ENCODE data around the gene LIMCH1.

Gene LIMCH1

DNA sequence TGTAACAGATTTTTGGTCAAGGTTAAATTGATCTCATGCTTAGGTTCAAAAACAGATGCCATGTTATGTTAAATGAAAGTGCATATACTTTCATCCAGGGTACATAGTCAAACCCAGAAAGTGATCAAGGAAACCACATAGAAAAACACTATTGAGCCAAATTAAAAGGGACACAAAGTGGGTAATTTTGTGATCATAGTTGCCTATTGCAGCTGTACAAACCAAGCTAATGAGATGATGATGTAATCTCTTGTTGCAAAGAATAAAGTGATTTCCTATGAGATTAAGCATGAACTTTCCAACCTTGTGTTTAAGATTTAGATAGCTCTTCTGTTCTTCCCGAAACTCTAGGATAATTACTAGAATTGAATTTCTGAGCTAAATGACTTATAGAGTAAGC, 20.2 kb upstream of the LIMCH1 start:
- Mint-ChIP-seq H3K27me3 (no peaks in the 10 kb centered on the region), H3K27ac (no peak overlapping the region), H3K4me1 (no peaks in the 10 kb centered on the region), H3K4me3 (no peak overlapping the region), H3K9me3 (no peaks in the 10 kb centered on the region)
- DNase-seq (no peak), ATAC-seq (no peak)

DNA sequence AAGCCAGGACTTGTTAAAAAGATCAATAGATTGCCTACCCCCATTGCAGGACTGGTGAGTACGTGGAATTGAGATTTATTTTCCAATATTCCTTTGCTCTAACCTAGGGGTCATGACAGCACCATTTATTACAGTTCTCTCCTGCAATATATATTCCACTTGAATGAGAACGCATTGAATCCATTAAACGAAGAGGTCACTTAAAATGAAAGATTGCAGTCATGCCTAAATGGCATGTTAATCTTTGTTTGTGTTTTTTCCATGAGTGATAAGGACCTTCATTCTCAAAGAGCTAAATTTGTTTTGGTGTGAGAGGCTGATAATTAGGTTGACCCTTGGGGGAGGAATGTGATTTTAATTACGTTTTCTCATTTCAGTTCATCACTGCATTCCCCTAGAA, 13.5 kb upstream of the LIMCH1 start:
- DNase-seq (no peak), ATAC-seq (no peak)
- no peaks in the 10 kb centered on the region for H3K9me3 Mint-ChIP-seq
- no peaks in the 10 kb centered on the region for H3K4me1 Mint-ChIP-seq
- no peaks in the 10 kb centered on the region for H3K27me3 Mint-ChIP-seq
- no peak overlapping the region for H3K27ac Mint-ChIP-seq
- H3K4me3 Mint-ChIP-seq: no peak overlapping the region

DNA sequence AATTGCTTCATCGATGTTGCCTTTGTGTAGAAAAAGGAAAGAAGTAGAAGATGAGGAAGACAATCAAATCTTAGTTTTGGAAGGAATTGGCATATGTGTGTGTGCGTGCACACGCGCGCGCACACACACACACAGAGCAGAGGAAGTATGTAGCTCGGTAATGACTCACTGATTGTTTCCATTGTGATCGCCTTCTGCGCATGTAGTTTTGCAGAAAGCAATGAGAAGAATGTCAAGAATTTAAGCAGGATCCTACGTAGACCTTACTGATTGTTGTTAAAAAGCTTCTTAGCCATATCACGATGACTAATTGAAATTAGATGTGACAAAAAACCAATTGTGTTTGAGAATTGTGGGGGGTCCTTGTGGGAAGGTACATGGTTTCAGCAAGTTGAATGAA, 12.8 kb upstream of the LIMCH1 start:
- no peak for DNase-seq
- H3K27me3 Mint-ChIP-seq: no peaks in the 10 kb centered on the region
- H3K27ac Mint-ChIP-seq: no peak overlapping the region
- H3K9me3 Mint-ChIP-seq: no peaks in the 10 kb centered on the region
- H3K4me3 Mint-ChIP-seq: no peak overlapping the region
- H3K4me1 Mint-ChIP-seq: no peaks in the 10 kb centered on the region
- no peak for ATAC-seq

DNA sequence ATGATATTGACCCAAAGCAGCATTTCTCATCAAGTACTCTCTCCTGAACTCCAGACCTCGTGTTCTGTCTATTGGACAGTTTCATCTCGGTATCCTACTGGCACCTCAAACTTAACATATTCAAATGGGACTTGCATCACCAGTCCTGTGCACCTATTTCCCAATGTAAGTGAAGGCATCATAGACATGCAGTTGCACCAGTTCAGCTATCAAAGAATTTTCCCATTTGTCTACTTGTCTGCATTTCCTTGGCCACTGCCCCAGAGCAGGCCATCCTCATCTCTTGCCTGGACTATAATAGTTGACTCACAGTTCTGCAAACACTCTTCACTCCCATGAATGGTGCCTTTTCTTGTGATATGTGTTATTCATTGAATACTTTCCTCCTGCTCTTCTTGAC, 11.3 kb upstream of the LIMCH1 start:
- H3K4me3 Mint-ChIP-seq: no peak overlapping the region
- H3K9me3 Mint-ChIP-seq: no peaks in the 10 kb centered on the region
- H3K27me3 Mint-ChIP-seq: no peaks in the 10 kb centered on the region
- DNase-seq (no peak), ATAC-seq (no peak)
- H3K4me1 Mint-ChIP-seq: no peaks in the 10 kb centered on the region
- H3K27ac Mint-ChIP-seq: no peak overlapping the region

DNA sequence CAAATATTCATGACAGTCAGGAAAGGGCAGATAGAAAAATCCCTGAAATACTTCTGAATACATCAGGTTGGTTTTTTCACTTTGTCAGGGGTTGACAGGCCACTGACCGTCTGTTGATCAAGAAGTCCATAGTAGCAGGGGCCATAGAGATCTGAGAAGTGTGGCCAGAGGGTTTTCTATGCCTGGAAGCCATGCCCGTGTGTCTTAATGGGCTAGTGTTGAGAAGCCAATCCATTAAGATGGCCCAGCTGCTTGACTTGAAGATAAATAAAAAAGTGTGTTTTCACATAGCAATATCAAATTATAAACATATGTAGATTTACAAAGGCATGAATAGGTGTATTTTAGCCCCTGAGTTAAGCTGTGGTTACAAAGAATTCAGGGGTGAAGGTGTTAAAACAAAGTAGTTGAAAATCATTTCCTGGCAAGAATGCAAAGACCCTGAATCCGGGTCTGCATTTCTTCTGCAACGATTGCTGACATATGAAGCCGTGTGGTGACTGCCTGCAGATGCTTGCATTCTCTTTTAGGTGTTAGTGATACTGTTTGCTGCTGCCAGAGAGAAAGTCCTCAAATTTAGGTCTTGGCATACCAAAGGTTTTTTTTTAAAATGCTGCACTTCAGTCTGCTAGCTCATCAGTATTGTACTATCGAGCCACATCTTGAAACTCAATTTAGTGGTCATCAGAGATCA, 9.3 kb upstream of the LIMCH1 start:
- DNase-seq (no peak), ATAC-seq (no peak)
- Mint-ChIP-seq H3K4me1 (no peaks in the 10 kb centered on the region), H3K9me3 (peaks cover 0 to 5% of the 10 kb centered on the region in 2 donors), H3K27me3 (no peaks in the 10 kb centered on the region), H3K4me3 (no peak overlapping the region), H3K27ac (no peak overlapping the region)

DNA sequence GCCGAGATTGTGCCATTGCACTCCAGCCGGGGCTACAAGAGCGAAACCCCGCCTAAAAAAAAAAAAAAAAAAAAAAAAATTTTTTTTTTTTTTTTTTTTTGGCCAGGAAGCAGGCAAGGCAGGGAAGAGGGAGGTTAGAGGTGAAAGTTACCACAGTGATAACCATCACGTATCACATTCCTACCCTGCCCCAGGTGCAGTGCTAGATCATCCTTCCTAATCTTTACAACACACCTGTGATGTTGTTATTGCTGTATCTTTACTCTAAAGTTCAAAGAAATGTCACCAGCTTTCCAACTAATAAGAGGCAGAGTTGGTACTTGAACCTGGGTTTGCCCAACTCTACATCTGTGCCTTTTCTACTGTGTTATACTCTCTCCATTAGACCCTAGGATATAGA, 7.2 kb upstream of the LIMCH1 start:
- ATAC-seq: no peak
- DNase-seq: no peak
- H3K4me3 Mint-ChIP-seq: no peak overlapping the region
- peaks cover 3% of the 10 kb centered on the region for H3K27me3 Mint-ChIP-seq
- H3K9me3 Mint-ChIP-seq: peaks cover 0 to 7% of the 10 kb centered on the region in 2 donors
- H3K27ac Mint-ChIP-seq: no peak overlapping the region
- H3K4me1 Mint-ChIP-seq: no peaks in the 10 kb centered on the region

DNA sequence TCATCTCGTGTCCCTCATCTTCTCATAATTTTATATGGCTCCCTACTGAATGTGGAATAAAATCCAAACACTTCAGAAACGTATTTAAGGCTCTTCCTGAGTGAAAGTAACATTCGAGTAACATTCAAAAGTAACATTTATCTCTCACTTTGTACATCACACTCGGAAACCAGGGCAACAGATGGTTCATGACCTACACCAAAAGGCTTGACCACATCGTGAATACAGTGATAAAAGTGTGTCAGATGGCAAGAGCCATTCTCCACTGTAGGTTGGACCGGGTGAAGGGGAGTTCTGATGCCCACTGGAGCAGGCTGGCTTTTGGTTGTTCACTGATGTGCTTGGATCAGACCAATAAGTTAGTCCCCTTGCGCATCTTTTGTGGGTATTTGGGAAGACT, 5.6 kb upstream of the LIMCH1 start:
- peaks cover 0 to 7% of the 10 kb centered on the region in 2 donors for H3K9me3 Mint-ChIP-seq
- DNase-seq (no peak), ATAC-seq (no peak)
- H3K4me1 Mint-ChIP-seq: no peaks in the 10 kb centered on the region
- H3K4me3 Mint-ChIP-seq: no peak overlapping the region
- H3K27me3 Mint-ChIP-seq: peaks cover 7% of the 10 kb centered on the region
- no peak overlapping the region for H3K27ac Mint-ChIP-seq

DNA sequence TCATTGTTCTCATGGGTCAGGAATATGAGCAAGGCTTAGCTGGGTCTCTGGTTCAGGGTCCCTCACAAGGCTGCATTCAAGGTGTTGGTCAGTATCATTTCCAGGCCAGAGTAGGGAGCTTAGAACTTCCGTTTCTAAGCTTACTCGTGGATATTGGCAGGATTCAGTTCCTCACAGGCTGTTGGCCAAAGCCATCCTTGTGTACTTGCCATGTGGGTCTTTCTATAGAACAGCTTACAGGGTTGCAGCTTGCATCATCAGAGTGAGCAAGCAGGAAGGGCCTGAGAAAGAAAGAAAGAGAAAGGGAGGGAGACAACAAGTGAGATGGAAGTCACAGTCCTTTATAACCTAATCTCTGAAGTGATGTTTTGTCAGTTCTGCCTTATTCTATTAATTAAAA, 5.1 kb upstream of the LIMCH1 start:
- peaks cover 0 to 7% of the 10 kb centered on the region in 2 donors for H3K9me3 Mint-ChIP-seq
- DNase-seq: no peak

DNA sequence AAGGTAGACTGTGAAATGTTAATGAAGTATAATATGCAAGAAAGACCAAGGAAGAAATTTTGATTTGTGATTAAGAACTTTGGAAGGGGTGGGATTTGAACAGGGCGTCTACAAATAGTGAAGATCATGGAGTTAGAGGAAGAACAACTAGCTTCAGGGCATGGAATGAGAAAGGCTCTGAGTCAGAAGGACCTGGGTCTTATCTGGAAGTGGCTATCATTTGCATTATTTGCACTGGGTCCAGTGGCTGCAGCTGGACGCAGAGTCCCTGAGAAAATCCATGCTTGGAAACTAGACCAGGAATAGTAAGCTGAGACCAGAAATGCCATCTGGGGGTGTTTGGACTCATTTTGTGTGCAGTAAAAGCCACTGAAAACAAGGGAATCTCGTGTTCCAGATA, 4.3 kb upstream of the LIMCH1 start:
- Mint-ChIP-seq H3K4me3 (no peak overlapping the region), H3K9me3 (peaks cover 0 to 7% of the 10 kb centered on the region in 2 donors), H3K4me1 (no peaks in the 10 kb centered on the region), H3K27ac (no peak overlapping the region), H3K27me3 (peaks cover 7% of the 10 kb centered on the region)
- DNase-seq (no peak), ATAC-seq (no peak)

More for the DNA sequence above, 5.1 kb upstream of the LIMCH1 start:
- no peak overlapping the region for H3K4me3 Mint-ChIP-seq
- H3K27me3 Mint-ChIP-seq: peaks cover 7% of the 10 kb centered on the region
- no peak for ATAC-seq
- no peaks in the 10 kb centered on the region for H3K4me1 Mint-ChIP-seq
- H3K27ac Mint-ChIP-seq: peak overlapping the region in 1 of 2 donors; percentile 75

DNA sequence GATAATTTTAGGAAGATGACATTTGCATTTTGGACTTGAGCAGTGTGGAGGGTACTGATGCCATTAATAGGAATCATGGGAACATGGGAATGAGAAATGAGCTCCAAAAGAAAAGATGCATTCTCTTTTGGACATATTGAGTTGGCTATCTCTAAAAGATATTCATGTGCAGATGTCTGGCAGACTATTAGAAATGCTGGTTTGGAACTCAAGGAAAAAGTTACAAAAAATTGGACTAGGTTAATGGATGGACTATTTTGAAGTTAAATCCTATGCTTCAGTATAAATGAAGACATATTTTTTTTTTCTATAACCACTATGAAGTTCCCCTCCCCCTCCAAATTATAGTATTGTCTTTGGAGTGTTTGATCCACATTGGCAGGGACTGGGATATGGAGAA, 3.6 kb upstream of the LIMCH1 start:
- ATAC-seq (no peak), DNase-seq (no peak)
- Mint-ChIP-seq H3K27ac (no peak overlapping the region), H3K4me1 (no peaks in the 10 kb centered on the region), H3K27me3 (peaks cover 7% of the 10 kb centered on the region), H3K4me3 (no peak overlapping the region), H3K9me3 (peaks cover 0 to 7% of the 10 kb centered on the region in 2 donors)

DNA sequence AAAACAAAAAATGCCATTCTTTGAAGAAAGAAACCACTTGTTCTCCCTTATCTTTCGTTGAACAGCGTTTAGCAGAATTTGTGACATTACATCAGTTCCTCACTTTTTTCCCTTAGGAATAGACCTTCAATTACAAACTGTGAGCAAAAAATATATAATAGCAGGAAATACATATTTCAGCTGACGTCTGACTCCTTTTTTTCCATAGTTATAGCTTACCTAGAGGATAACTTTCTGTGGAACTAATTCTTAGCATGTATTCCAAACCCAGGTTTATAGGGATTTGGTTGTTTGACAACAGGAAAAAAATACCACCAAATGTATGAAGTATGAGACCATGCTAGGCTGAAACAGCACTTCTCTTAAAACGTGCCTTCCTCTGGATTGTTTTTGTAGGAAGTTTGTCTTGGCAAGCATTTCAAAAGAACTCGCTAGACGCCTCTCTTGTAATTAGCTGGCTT, 2.0 kb upstream of the LIMCH1 start:
- no peaks in the 10 kb centered on the region for H3K4me1 Mint-ChIP-seq
- DNase-seq: no peak
- H3K27ac Mint-ChIP-seq: peak overlapping the region in 1 of 2 donors; percentile 44
- H3K27me3 Mint-ChIP-seq: peaks cover 7% of the 10 kb centered on the region
- no peak overlapping the region for H3K4me3 Mint-ChIP-seq
- no peak for ATAC-seq
- H3K9me3 Mint-ChIP-seq: peaks cover 0 to 7% of the 10 kb centered on the region in 2 donors

DNA sequence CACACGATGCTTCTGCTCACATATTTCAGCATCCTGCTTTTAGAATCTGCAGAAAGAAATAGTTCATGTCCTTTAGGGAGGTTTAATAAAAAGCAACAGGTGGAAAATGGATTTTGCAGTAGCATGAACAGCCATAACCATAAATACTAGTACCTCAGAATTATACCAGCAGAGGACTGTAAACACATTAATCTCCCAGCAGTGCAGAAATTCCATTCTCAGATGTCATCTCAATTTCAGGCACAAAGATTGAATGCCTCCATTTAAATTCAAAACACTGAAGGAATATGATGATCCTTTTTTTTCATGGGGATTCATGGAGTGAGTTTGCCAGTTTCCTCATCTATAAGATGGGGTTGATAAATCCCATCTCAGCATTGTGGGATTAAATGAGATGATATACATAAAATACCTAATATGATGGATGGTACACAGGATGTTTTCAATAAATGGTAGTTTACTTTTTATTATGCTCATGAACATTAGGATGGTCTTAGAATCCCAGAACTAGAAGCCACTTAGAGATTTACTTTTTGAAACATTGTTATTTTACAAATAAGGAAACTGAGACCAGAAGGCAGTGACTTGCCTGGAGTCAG, 566 bp upstream of the LIMCH1 start:
- Mint-ChIP-seq H3K27me3 (peaks cover 7% of the 10 kb centered on the region), H3K4me3 (no peak overlapping the region), H3K9me3 (peaks cover 0 to 7% of the 10 kb centered on the region in 2 donors), H3K4me1 (no peaks in the 10 kb centered on the region), H3K27ac (no peak overlapping the region)
- ATAC-seq (no peak), DNase-seq (no peak)

DNA sequence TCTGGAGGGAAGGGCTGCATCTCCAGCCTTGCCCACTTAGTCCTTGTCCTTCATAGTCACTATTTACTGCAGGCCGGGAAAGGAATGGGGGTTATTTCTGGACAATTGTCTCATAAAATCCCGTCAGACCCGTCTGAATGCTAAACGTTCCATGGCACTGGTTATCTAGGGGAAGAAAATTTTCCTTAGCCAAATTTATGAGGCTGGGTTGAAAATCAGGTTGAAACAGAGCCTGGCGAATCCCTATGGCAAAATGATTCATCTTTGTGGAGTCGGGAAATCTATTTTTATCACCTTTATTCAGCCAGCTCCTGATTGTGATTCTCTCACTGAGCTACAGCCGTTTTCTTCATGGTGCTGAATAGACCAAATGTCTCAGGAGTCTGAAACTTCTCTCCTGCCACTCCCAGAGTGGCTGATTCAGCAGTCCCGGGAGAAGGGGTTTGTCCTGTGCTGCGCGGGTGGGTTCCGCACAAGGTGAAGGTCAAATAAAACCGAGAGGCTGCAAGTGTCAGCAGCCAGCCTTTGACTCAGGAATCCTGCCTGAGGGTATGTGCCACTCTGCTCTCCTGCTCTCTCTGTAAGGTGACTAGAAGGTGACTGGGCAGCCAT, 1.0 kb downstream of the LIMCH1 start:
- Mint-ChIP-seq H3K4me3 (no peak overlapping the region), H3K27ac (no peak overlapping the region), H3K9me3 (no peaks in the 10 kb centered on the region), H3K4me1 (no peaks in the 10 kb centered on the region), H3K27me3 (peaks cover 7% of the 10 kb centered on the region)
- no peak for DNase-seq
- ATAC-seq: no peak

DNA sequence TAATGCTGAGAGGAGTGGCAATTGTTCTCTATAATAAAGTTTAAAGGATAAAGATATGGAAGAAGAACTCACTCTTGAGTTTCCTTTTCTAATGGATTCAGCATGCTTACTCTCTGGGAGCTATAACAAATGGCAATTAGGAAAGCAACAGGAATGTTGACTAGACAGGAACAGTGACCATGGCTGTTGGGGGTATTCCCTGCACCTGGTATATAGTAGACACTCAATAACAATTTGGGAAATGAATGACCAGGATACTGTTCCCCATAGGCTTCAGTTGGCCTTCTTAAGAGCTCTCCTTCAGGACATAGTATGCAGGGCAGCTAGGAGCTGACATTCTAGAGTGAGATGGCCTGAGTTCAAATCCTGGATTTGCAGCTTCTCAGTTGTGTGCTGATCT, 1.8 kb downstream of the LIMCH1 start:
- DNase-seq (no peak), ATAC-seq (no peak)
- Mint-ChIP-seq H3K9me3 (no peaks in the 10 kb centered on the region), H3K4me3 (no peak overlapping the region), H3K27ac (peak overlapping the region in 1 of 2 donors; percentile 16), H3K27me3 (peaks cover 7% of the 10 kb centered on the region), H3K4me1 (no peaks in the 10 kb centered on the region)

DNA sequence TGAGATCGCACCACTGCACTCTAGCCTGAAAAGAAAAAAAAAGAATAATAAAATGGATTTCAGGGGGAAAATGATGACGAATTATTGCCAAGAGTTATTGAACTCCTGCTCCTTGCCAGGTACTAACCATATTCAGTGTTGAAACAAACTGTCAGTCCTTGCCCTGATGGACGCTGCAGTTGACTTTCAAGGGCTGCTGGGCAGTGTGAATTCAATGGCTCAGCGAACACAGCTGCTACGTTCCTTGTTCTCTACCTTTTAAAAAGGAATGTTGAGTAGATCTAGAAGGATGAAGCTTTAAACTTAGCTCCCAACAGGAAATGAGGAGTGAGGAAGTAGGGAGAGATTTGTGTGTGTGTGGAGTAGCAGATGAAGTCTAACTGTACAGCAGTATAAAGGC, 2.7 kb downstream of the LIMCH1 start:
- H3K27me3 Mint-ChIP-seq: peaks cover 5% of the 10 kb centered on the region
- no peak overlapping the region for H3K27ac Mint-ChIP-seq
- no peaks in the 10 kb centered on the region for H3K4me1 Mint-ChIP-seq
- H3K9me3 Mint-ChIP-seq: no peaks in the 10 kb centered on the region
- DNase-seq (no peak), ATAC-seq (no peak)
- no peak overlapping the region for H3K4me3 Mint-ChIP-seq

DNA sequence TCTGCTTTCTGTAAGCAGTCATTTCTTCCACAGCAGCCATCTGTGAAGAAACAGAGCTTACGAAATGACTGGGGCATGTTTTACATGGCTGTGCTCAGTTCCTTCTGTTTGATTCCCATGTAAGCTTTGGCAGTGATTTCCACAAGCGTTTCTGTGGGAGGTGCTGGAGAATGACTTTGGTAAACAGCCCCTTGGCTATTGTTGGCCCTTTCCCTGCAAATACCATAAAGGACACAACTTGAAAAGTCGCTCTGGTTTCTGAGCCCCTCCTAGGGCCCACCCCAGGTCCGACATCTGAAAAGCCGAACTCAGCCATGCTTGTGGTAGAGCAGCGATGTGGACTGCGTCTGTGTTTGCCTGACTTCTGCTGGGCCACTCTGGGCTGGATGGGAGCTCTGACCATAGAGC, 3.7 kb downstream of the LIMCH1 start:
- Mint-ChIP-seq H3K9me3 (no peaks in the 10 kb centered on the region), H3K4me1 (no peaks in the 10 kb centered on the region), H3K27me3 (no peaks in the 10 kb centered on the region), H3K27ac (no peak overlapping the region), H3K4me3 (no peak overlapping the region)
- no peak for ATAC-seq
- DNase-seq: no peak

All from stimulated activated naive CD8-positive, alpha-beta T cell treated with anti-CD3 and anti-CD28 coated beads, Interleukin-15, amount 100 ng/mL, for 72 hours (primary cell).